ENCODE results near the gene CADM2. TPM values are rescaled to one million over a fixed set of nuclear protein-coding genes. Genes with fewer than 3 reads are reported as not detected.

CADM2 gene
- total RNA-seq, 2 donors from 2014 or later = 24.1 to 29.8 TPM

GRCh38 chr3:85264381-85264780, 305.6 kb downstream of the CADM2 start:
- H3K4me1 Mint-ChIP-seq = no peaks in the 10 kb centered on the region
- no peaks in the 10 kb centered on the region for H3K9me3 ChIP-seq (ENCODE audit: control insufficient read depth, low read length)
- H3K27me3 ChIP-seq (ENCODE audit: control insufficient read depth, insufficient read depth, low read length, poor library complexity, severe bottlenecking) = no peaks in the 10 kb centered on the region
- H3K27ac ChIP-seq (ENCODE audit: low read depth, low read length) = no peak overlapping the region
- no peak overlapping the region for H3K27ac Mint-ChIP-seq
- H3K4me3 Mint-ChIP-seq = no peak overlapping the region
- H3K9me3 Mint-ChIP-seq = no peaks in the 10 kb centered on the region
- no peaks in the 10 kb centered on the region for H3K4me1 ChIP-seq (ENCODE audit: control insufficient read depth, insufficient read depth, low read length)
- no peak for TF ChIP-seq CTCF (conservative IDR thresholded peaks at IDR 0.05)
- WGBS, 2 experiments (ENCODE audit: insufficient coverage in 1 of 2, insufficient read length in 1 of 2) = 67 to 88% methylated on average over 1 of the region's 1 CpG
- DNase-seq = no peak
- H3K36me3 ChIP-seq (ENCODE audit: control insufficient read depth, insufficient read depth, low read length) = no peaks in the 10 kb centered on the region
- H3K4me3 ChIP-seq (ENCODE audit: low read length) = no peak overlapping the region
- H3K36me3 Mint-ChIP-seq (ENCODE audit: low read depth) = no peaks in the 10 kb centered on the region
- no peak overlapping the region for H3K9ac ChIP-seq (ENCODE audit: extremely low read depth, low read length, poor library complexity, severe bottlenecking)
- no peaks in the 10 kb centered on the region for H3K27me3 Mint-ChIP-seq (ENCODE audit: insufficient read depth)

- no peak overlapping the region for H3K27ac ChIP-seq (ENCODE audit: low read depth, low read length)
- DNase-seq = no peak
- no peaks in the 10 kb centered on the region for H3K4me1 ChIP-seq (ENCODE audit: control insufficient read depth, insufficient read depth, low read length)
- no peaks in the 10 kb centered on the region for H3K4me1 Mint-ChIP-seq
- H3K27me3 Mint-ChIP-seq (ENCODE audit: insufficient read depth) = no peaks in the 10 kb centered on the region
- no peak overlapping the region for H3K4me3 Mint-ChIP-seq
- no peak overlapping the region for H3K4me3 ChIP-seq (ENCODE audit: low read length)
- H3K36me3 ChIP-seq (ENCODE audit: control insufficient read depth, insufficient read depth, low read length) = no peaks in the 10 kb centered on the region
- no peak overlapping the region for H3K9ac ChIP-seq (ENCODE audit: extremely low read depth, low read length, poor library complexity, severe bottlenecking)
- H3K9me3 Mint-ChIP-seq = no peaks in the 10 kb centered on the region
- no peaks in the 10 kb centered on the region for H3K36me3 Mint-ChIP-seq (ENCODE audit: low read depth)
- H3K27me3 ChIP-seq (ENCODE audit: control insufficient read depth, insufficient read depth, low read length, poor library complexity, severe bottlenecking) = no peaks in the 10 kb centered on the region
- no peak overlapping the region for H3K27ac Mint-ChIP-seq
- no peaks in the 10 kb centered on the region for H3K9me3 ChIP-seq (ENCODE audit: control insufficient read depth, low read length)
- WGBS, 2 experiments (ENCODE audit: insufficient coverage in 1 of 2, insufficient read length in 1 of 2) = 87% methylated on average over 1 of the region's 1 CpG; no CpG with 5 or more reads in 1 of the 2 experiments
- no peak for TF ChIP-seq CTCF (conservative IDR thresholded peaks at IDR 0.05)
These were observed 311.7 kb downstream of the CADM2 start for GRCh38 chr3:85270488-85270887.

GRCh38 chr3:85271911-85272310, 313.1 kb downstream of the CADM2 start:
- Mint-ChIP-seq H3K4me1 (no peaks in the 10 kb centered on the region), H3K36me3 (ENCODE audit: low read depth) (no peaks in the 10 kb centered on the region), H3K27me3 (ENCODE audit: insufficient read depth) (no peaks in the 10 kb centered on the region), H3K27ac (no peak overlapping the region), H3K4me3 (no peak overlapping the region), H3K9me3 (no peaks in the 10 kb centered on the region)
- no peaks in the 10 kb centered on the region for H3K27me3 ChIP-seq (ENCODE audit: control insufficient read depth, insufficient read depth, low read length, poor library complexity, severe bottlenecking)
- no peak overlapping the region for H3K27ac ChIP-seq (ENCODE audit: low read depth, low read length)
- no peaks in the 10 kb centered on the region for H3K4me1 ChIP-seq (ENCODE audit: control insufficient read depth, insufficient read depth, low read length)
- no peak overlapping the region for H3K4me3 ChIP-seq (ENCODE audit: low read length)
- H3K9me3 ChIP-seq (ENCODE audit: control insufficient read depth, low read length) = no peaks in the 10 kb centered on the region
- no peaks in the 10 kb centered on the region for H3K36me3 ChIP-seq (ENCODE audit: control insufficient read depth, insufficient read depth, low read length)
- no peak for TF ChIP-seq CTCF (conservative IDR thresholded peaks at IDR 0.05)
- no peak overlapping the region for H3K9ac ChIP-seq (ENCODE audit: extremely low read depth, low read length, poor library complexity, severe bottlenecking)
- no peak for DNase-seq

All from endodermal cell (in vitro differentiated cells).